ENCODE results near the gene ALX3. TPM values are rescaled to one million over a fixed set of nuclear protein-coding genes. Genes with fewer than 3 reads are reported as not detected.

ALX3 gene
- total RNA-seq (2022; extraction: Qiagen RNA extraction; ENCODE audit: low read depth): not detected in 5 replicates

GRCh38 chr1:110070671-110071242 lies at the start of gene ALX3:
ALX3 (minus strand) TSS chr1:110070672; CDS start chr1:110070612, 60 bp downstream.

GRCh38 chr1:110112143-110112542 lies 41.7 kb upstream of the ALX3 start, which contains the start of gene UBL4B:
UBL4B (plus strand) TSS chr1:110112443; CDS start chr1:110112535, 92 bp downstream.

GRCh38 chr1:110034451-110035235 lies 35.8 kb downstream of the ALX3 start, which contains the start of gene STRIP1:
STRIP1 (plus strand) TSS chr1:110034624; CDS start chr1:110034638, 14 bp downstream.

Other genes starting within 250 kb of the ALX3 start
- 20.2 to 27.9 TPM (median 27.0 TPM) in 5 replicates for gene CSF1, start 159.8 kb downstream of the ALX3 start, total RNA-seq (2022; extraction: Qiagen RNA extraction; ENCODE audit: low read depth)
- 50.7 to 61.5 TPM (median 56.9 TPM) in 5 replicates for gene AHCYL1, start 85.9 kb downstream of the ALX3 start, total RNA-seq (2022; extraction: Qiagen RNA extraction; ENCODE audit: low read depth)
- gene STRIP1, start 36.0 kb downstream of the ALX3 start, total RNA-seq (2022; extraction: Qiagen RNA extraction; ENCODE audit: low read depth): 11.1 to 15.1 TPM (median 13.8 TPM) in 5 replicates
- not detected in 5 replicates for gene UBL4B, start 41.8 kb upstream of the ALX3 start, total RNA-seq (2022; extraction: Qiagen RNA extraction; ENCODE audit: low read depth)
- 4.9 to 6.5 TPM (median 6.4 TPM) in 5 replicates for gene SLC6A17, start 79.8 kb upstream of the ALX3 start, total RNA-seq (2022; extraction: Qiagen RNA extraction; ENCODE audit: low read depth)
- gene KCNC4, start 139.6 kb upstream of the ALX3 start, total RNA-seq (2022; extraction: Qiagen RNA extraction; ENCODE audit: low read depth): 2.7 to 4.2 TPM (median 3.6 TPM) in 5 replicates